NCI-H1417 treated with DMSO at 0.1 percent for 48 hours (cell line): ENCODE data around the gene SERINC3.
"Not testable (repeated sequence)": the region's sequence is repeated elsewhere in the genome, so short reads cannot be mapped to it uniquely, and the experiment has no call there.

ENCODE experiments used
- DNase-seq: peaks from one replicate; lab custom pipeline; 2025; lab: John Stamatoyannopoulos, UW

The SERINC3 gene

GRCh38 chr20:44491635-44492395 is 30.1 kb downstream of the SERINC3 start:
- DNase-seq: no peak

- no peak for DNase-seq
Observed at GRCh38 chr20:44489931-44490330, 31.9 kb downstream of the SERINC3 start.

- DNase-seq: no peak
Observed at GRCh38 chr20:44489223-44489622, 32.6 kb downstream of the SERINC3 start.

- no peak for DNase-seq
Observed at GRCh38 chr20:44488551-44488950, 33.3 kb downstream of the SERINC3 start.

- no peak for DNase-seq
Observed at GRCh38 chr20:44485830-44486198, 36.1 kb downstream of the SERINC3 start.

- DNase-seq: no peak
Observed at GRCh38 chr20:44485078-44485829, 36.6 kb downstream of the SERINC3 start.

GRCh38 chr20:44483112-44483511 is 38.8 kb downstream of the SERINC3 start:
- DNase-seq: no peak

- DNase-seq: no peak
Observed at GRCh38 chr20:44481719-44482416, 40.0 kb downstream of the SERINC3 start.

GRCh38 chr20:44480097-44480496 is 41.8 kb downstream of the SERINC3 start:
- DNase-seq: no peak

- no peak for DNase-seq
Observed at GRCh38 chr20:44479643-44480042, 42.2 kb downstream of the SERINC3 start.

- DNase-seq: no peak
Observed at GRCh38 chr20:44478206-44478605, 43.7 kb downstream of the SERINC3 start.

GRCh38 chr20:44477151-44477550 is 44.7 kb downstream of the SERINC3 start:
- no peak for DNase-seq

GRCh38 chr20:44475694-44476560 is 45.9 kb downstream of the SERINC3 start, which contains the start of gene TTPAL:
TSS of gene TTPAL (plus strand) at chr20:44475874. CDS start at chr20:44480000, 4,126 bp downstream.
- peak; percentile 62 for DNase-seq

- no peak for DNase-seq
Observed at GRCh38 chr20:44475372-44475693, 46.5 kb downstream of the SERINC3 start.

- DNase-seq: not testable (repeated sequence)
Observed at GRCh38 chr20:44472283-44472682, 49.6 kb downstream of the SERINC3 start.

- no peak for DNase-seq
Observed at GRCh38 chr20:44471481-44471882, 50.4 kb downstream of the SERINC3 start.

- no peak for DNase-seq
Observed at GRCh38 chr20:44470327-44470726, 51.5 kb downstream of the SERINC3 start.

- no peak for DNase-seq
Observed at GRCh38 chr20:44468044-44468782, 53.7 kb downstream of the SERINC3 start.

GRCh38 chr20:44467289-44467883 is 54.5 kb downstream of the SERINC3 start:
- no peak for DNase-seq

GRCh38 chr20:44465001-44465560 is 56.8 kb downstream of the SERINC3 start:
- no peak for DNase-seq
